Lower leg skin (tissue), 3 donors: Measurements from ENCODE around the gene RACGAP1.

Source experiments
- CTCF ChIP-seq, 3 donors: fragments of 450-650 bp; IDR thresholded peaks; one replicate each; pipeline ENCODE4 v1.5.1; 2016; ENCODE audit warnings: antibody characterized with exemption in 3 of 3, mild to moderate bottlenecking in 3 of 3, moderate library complexity in 2 of 3
- POLR2A ChIP-seq, 2 donors: fragments of 450-650 bp; IDR thresholded peaks; one replicate each; pipeline ENCODE4 v1.6.1; 2016 to 2017; ENCODE audit warnings: antibody characterized with exemption in 2 of 2, mild to moderate bottlenecking in 1 of 2, moderate library complexity in 1 of 2

- TF ChIP-seq CTCF (IDR thresholded peaks at IDR 0.05) = peak in 1 of 3 donors; percentile 76
- no peak for TF ChIP-seq POLR2A (IDR thresholded peaks at IDR 0.05)
Observed at GRCh38 chr12:50055831-50056638, 30.7 kb upstream of the RACGAP1 start.
